Loucy (cell line): ENCODE measurements around the gene BTN3A1.

Source experiments
- H2AFZ ChIP-seq: fragments of 200-600 bp; sonication (generic); 2 replicates; pipeline ENCODE4 v1.6.0; 2016; ENCODE audit warnings: antibody characterized with exemption, mild to moderate bottlenecking, low read length, moderate library complexity
- H3F3A ChIP-seq: fragments of 200-600 bp; 2 replicates; pipeline ENCODE4 v1.6.0; 2016; ENCODE audit warnings: antibody characterized with exemption, low read depth, mild to moderate bottlenecking
- H3K27me3 ChIP-seq: fragments of 200-600 bp; sonication (generic); 2 replicates; pipeline ENCODE4 v1.6.1; 2014; ENCODE audit warnings: low read length, mild to moderate bottlenecking; ENCODE audit not compliant: insufficient read depth, poor library complexity, severe bottlenecking
- H3K36me3 ChIP-seq: fragments of 200-600 bp; sonication (generic); 2 replicates; pipeline ENCODE4 v1.6.1; 2016; ENCODE audit warnings: low read length; ENCODE audit not compliant: insufficient read depth
- H3K4me1 ChIP-seq: fragments of 200-600 bp; sonication (generic); 2 replicates; pipeline ENCODE4 v1.5.1; 2014; ENCODE audit warnings: low read length, mild to moderate bottlenecking; ENCODE audit not compliant: insufficient read depth, poor library complexity, severe bottlenecking
- H3K4me2 ChIP-seq: fragments of 200-600 bp; sonication (generic); 2 replicates; pipeline ENCODE4 v1.6.0; 2014; ENCODE audit warnings: antibody characterized with exemption, low read length, low read depth, mild to moderate bottlenecking; ENCODE audit not compliant: poor library complexity, severe bottlenecking
- H3K4me3 ChIP-seq: fragments of 200-600 bp; sonication (generic); 2 replicates; pipeline ENCODE4 v1.5.1; 2014; ENCODE audit warnings: low read length, mild to moderate bottlenecking, mixed read lengths; ENCODE audit not compliant: poor library complexity, severe bottlenecking
- H3K79me2 ChIP-seq: fragments of 200-600 bp; sonication (generic); 2 replicates; pipeline ENCODE4 v1.6.1; 2014; ENCODE audit warnings: low read length; ENCODE audit not compliant: insufficient read depth
- H3K9ac ChIP-seq: fragments of 200-600 bp; sonication (generic); 2 replicates; pipeline ENCODE4 v1.6.0; 2014; ENCODE audit warnings: mild to moderate bottlenecking, low read depth, low read length, moderate library complexity; ENCODE audit not compliant: poor library complexity, severe bottlenecking
- H3K9me2 ChIP-seq: fragments of 200-600 bp; sonication (generic); replicated peaks from 2 replicates; pipeline ENCODE4 v1.6.1; 2016; ENCODE audit warnings: low read depth, low read length, mixed read lengths
- H3K9me3 ChIP-seq: fragments of 200-600 bp; sonication (generic); 2 replicates; pipeline ENCODE4 v1.6.1; 2014; ENCODE audit warnings: mild to moderate bottlenecking, antibody characterized with exemption, low read length, low read depth; ENCODE audit not compliant: insufficient read depth
- H4K20me1 ChIP-seq: fragments of 200-600 bp; sonication (generic); 2 replicates; pipeline ENCODE4 v1.6.0; 2014; ENCODE audit warnings: antibody characterized with exemption, low read length, mild to moderate bottlenecking; ENCODE audit not compliant: insufficient read depth, poor library complexity, severe bottlenecking
- EZH2phosphoT487 ChIP-seq: fragments of 200-600 bp; IDR thresholded peaks from 2 replicates; pipeline ENCODE4 v1.6.1; 2018; ENCODE audit warnings: antibody characterized with exemption, mild to moderate bottlenecking, moderate library complexity, borderline replicate concordance
- TF ChIP-seq, protein P1 (sequence below): fragments of 200-600 bp; sonication (generic); conservative IDR thresholded peaks from 2 replicates; pipeline ENCODE4 v1.5.1; 2014; ENCODE audit warnings: mild to moderate bottlenecking, antibody characterized with exemption, low read length

BTN3A1 gene

DNA sequence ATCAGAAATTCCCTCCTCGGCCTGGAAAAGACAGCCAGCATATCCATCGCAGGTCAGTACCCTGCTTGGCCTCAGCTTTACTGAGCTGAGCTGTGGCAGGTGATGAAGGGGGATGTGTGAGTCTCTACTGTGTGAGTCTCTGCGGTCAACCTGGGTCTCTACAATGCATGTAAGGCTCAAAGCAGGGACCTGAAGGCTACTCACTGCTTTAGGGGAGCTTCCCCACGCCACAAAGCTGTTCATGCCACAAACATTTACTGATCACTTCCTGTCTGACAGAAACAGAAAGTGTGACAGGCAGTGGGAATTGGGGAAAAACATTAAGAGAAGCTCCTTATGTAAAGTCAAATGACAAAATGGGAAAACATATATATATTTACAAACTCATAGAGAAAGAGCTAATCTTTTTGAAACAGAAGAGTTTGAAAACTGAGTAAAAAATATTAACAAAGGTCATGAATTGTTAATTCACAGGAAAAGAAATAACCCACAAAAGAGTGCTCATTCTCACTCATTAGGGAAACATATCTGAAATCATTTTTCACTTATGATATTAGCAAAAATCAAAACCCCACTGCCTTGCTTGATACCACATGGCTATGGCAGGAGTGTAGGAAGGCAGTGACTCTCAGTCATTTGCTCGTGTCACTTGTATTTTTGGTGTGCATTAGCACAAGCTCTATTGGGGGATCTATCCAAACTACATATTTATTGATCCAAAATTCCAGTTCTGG, 44.0 kb downstream of the BTN3A1 start:
- Histone ChIP-seq H3K9ac (no peak overlapping the region), H2AFZ (no peak overlapping the region), H3K79me2 (peaks cover 15% of the 10 kb centered on the region; the same call in 1 of the 2 replicates), H3K36me3 (no peaks in the 10 kb centered on the region), H3K4me1 (peaks cover 33% of the 10 kb centered on the region), H3K4me3 (no peak overlapping the region), H3K9me2 (no peaks in the 10 kb centered on the region), H4K20me1 (no peaks in the 10 kb centered on the region), H3K9me3 (no peaks in the 10 kb centered on the region), H3F3A (no peaks in the 10 kb centered on the region), H3K27me3 (no peaks in the 10 kb centered on the region), H3K4me2 (peak overlapping the region; percentile 15)
- TF ChIP-seq, protein P1, sequence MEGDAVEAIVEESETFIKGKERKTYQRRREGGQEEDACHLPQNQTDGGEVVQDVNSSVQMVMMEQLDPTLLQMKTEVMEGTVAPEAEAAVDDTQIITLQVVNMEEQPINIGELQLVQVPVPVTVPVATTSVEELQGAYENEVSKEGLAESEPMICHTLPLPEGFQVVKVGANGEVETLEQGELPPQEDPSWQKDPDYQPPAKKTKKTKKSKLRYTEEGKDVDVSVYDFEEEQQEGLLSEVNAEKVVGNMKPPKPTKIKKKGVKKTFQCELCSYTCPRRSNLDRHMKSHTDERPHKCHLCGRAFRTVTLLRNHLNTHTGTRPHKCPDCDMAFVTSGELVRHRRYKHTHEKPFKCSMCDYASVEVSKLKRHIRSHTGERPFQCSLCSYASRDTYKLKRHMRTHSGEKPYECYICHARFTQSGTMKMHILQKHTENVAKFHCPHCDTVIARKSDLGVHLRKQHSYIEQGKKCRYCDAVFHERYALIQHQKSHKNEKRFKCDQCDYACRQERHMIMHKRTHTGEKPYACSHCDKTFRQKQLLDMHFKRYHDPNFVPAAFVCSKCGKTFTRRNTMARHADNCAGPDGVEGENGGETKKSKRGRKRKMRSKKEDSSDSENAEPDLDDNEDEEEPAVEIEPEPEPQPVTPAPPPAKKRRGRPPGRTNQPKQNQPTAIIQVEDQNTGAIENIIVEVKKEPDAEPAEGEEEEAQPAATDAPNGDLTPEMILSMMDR = no peak
- TF ChIP-seq EZH2phosphoT487 = no peak

DNA sequence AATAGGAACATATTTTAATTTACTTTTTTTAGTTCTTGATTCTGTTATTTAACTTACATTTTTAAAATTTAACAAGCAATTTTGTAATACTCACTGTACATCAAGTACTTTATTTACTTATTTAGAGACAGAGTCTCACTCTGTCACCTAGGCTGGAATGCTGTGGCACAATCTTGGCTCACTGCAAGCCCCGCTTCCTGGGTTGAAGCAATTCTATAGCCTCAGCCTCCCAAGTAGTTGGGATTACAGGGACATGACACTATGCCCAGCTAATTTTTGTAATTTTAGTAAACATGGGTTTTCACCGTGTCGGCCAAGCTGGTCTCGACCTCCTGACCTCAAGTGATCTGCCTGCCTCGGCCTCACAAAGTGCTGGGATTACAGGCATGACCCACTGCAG, 45.2 kb downstream of the BTN3A1 start:
- TF ChIP-seq, protein P1 = no peak
- TF ChIP-seq EZH2phosphoT487 = no peak
- peaks cover 23% of the 10 kb centered on the region for H3K4me1 ChIP-seq
- no peak overlapping the region for H3K4me3 ChIP-seq
- no peaks in the 10 kb centered on the region for H3K36me3 ChIP-seq
- H3K9me3 ChIP-seq = no peaks in the 10 kb centered on the region
- no peaks in the 10 kb centered on the region for H3K27me3 ChIP-seq
- H4K20me1 ChIP-seq = no peaks in the 10 kb centered on the region
- H2AFZ ChIP-seq = no peak overlapping the region
- no peak overlapping the region for H3K9ac ChIP-seq
- H3K79me2 ChIP-seq = peaks cover 4% of the 10 kb centered on the region; the same call in 1 of the 2 replicates
- H3K4me2 ChIP-seq = no peak overlapping the region
- H3K9me2 ChIP-seq = no peaks in the 10 kb centered on the region
- H3F3A ChIP-seq = no peaks in the 10 kb centered on the region

DNA sequence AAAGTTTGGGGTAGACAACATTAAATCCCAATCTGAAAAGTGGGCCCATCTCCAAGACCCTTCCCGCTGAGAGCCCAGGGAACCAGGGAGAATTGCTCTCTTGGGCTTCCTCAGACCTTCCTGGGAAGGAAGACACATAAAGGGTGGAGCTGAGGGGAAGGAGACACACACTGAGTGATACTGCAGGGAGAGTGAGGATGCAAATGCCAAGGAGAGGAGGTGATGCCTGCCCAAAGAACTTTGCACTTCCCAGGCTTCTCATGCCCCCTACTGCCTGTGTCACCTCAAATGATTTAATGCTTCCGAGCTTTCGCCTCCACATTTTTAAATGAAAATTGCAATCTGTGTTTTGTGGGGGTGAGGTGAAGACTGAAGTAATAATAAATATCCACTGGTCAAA, 48.2 kb downstream of the BTN3A1 start:
- Histone ChIP-seq H3F3A (no peaks in the 10 kb centered on the region), H4K20me1 (no peaks in the 10 kb centered on the region), H3K79me2 (no peaks in the 10 kb centered on the region), H3K9me3 (no peaks in the 10 kb centered on the region), H3K36me3 (no peaks in the 10 kb centered on the region), H3K27me3 (no peaks in the 10 kb centered on the region), H3K9me2 (no peaks in the 10 kb centered on the region), H3K4me2 (no peak overlapping the region), H3K9ac (no peak overlapping the region), H2AFZ (no peak overlapping the region), H3K4me1 (peaks cover 12% of the 10 kb centered on the region), H3K4me3 (no peak overlapping the region)
- TF ChIP-seq, protein P1 = no peak
- no peak for TF ChIP-seq EZH2phosphoT487
